Ascending aorta (tissue), 2 donors: ENCODE results near the gene NUDT11. TPM values are rescaled to one million over a fixed set of nuclear protein-coding genes. Genes with fewer than 3 reads are reported as not detected.
"Not testable (repeated sequence)": the region's sequence is repeated elsewhere in the genome, so short reads cannot be mapped to it uniquely, and the experiment has no call there.

Experiments used
- DNase-seq, 2 donors: peaks; one replicate each; pipeline ENCODE4 v3.0.0-alpha.2; 2019; ENCODE audit warnings: low spot score in 2 of 2
- H3K27ac ChIP-seq, 2 donors: fragments of 200-600 bp; sonication (generic); one replicate each; pipeline ENCODE4 v1.5.1; 2016 to 2017; ENCODE audit warnings: mild to moderate bottlenecking in 1 of 2
- H3K27me3 ChIP-seq: fragments of 200-600 bp; sonication (generic); one replicate; pipeline ENCODE4 v1.5.1; 2017
- H3K36me3 ChIP-seq, 2 donors: fragments of 200-600 bp; sonication (generic); one replicate each; pipeline ENCODE4 v1.5.1; 2016
- H3K4me1 ChIP-seq, 2 donors: fragments of 200-600 bp; sonication (generic); one replicate each; pipeline ENCODE4 v1.5.1; 2016 to 2017; ENCODE audit warnings: mild to moderate bottlenecking in 1 of 2
- H3K4me3 ChIP-seq, 2 donors: fragments of 200-600 bp; sonication (generic); one replicate each; pipeline ENCODE4 v1.5.1; 2016 to 2017; ENCODE audit warnings: mild to moderate bottlenecking in 1 of 2
- H3K9me3 ChIP-seq, 2 donors: fragments of 200-600 bp; sonication (generic); one replicate each; pipeline ENCODE4 v1.5.1; 2016
- CTCF ChIP-seq, 3 experiments: fragments of 200-600 bp in 2 of 3; fragments of 450-650 bp in 1 of 3; sonication (generic) in 2 of 3; IDR thresholded peaks; one replicate each; pipeline ENCODE4 v1.5.1; 2016 to 2019; ENCODE audit warnings: antibody characterized with exemption in 3 of 3, mild to moderate bottlenecking in 1 of 3, moderate library complexity in 1 of 3
- intact Hi-C: fragments of 100-400 bp; cut with DNase I; formaldehyde crosslinking; loops from one replicate; pipeline ENCODE4 v1.15.1; 2023
- total RNA-seq: library from RNA; depleted of rRNA; stranded (reverse); fragments of >200 nt; gene quantifications from one replicate; pipeline ENCODE4 v1.1.0, GENCODE V29; 2016

The NUDT11 gene
- total RNA-seq: 1.7 TPM

GRCh38 chrX:51496501-51497291 is at the start of gene NUDT11:
TSS of gene NUDT11 (minus strand) at chrX:51496592. CDS start at chrX:51496444, 148 bp downstream.
- peak within 1 kb of the TSS; percentile 66 to 70 for H3K4me3 ChIP-seq
- no peaks in the 10 kb centered on the region for H3K36me3 ChIP-seq
- H3K9me3 ChIP-seq: no peaks in the 10 kb centered on the region
- H3K4me1 ChIP-seq: no peaks in the 10 kb centered on the region
- H3K27me3 ChIP-seq: no peaks in the 10 kb centered on the region
- peak in 1 of 2 donors; percentile 75 for DNase-seq
- TF ChIP-seq CTCF (IDR thresholded peaks at IDR 0.05): no peak
- intact Hi-C loops: no loop called here
- no peak within 1 kb of the TSS for H3K27ac ChIP-seq

- Histone ChIP-seq H3K27me3 (no peaks in the 10 kb centered on the region), H3K36me3 (no peaks in the 10 kb centered on the region), H3K4me3 (no peak overlapping the region), H3K9me3 (no peaks in the 10 kb centered on the region), H3K4me1 (no peaks in the 10 kb centered on the region), H3K27ac (no peak overlapping the region)
- TF ChIP-seq CTCF (IDR thresholded peaks at IDR 0.05): no peak
- DNase-seq: no peak
- intact Hi-C loops: no loop called here
Measured at GRCh38 chrX:51520393-51520792, 24.0 kb upstream of the NUDT11 start.

- DNase-seq, H3K36me3 ChIP-seq, H3K4me3 ChIP-seq, H3K9me3 ChIP-seq, H3K27me3 ChIP-seq, H3K27ac ChIP-seq, intact Hi-C loops, H3K4me1 ChIP-seq: not testable (repeated sequence)
Measured at GRCh38 chrX:51519131-51519530, 22.7 kb upstream of the NUDT11 start.

- intact Hi-C loops: no loop called here
- Histone ChIP-seq H3K27ac (no peak overlapping the region), H3K27me3 (no peaks in the 10 kb centered on the region), H3K9me3 (no peaks in the 10 kb centered on the region), H3K4me3 (no peak overlapping the region), H3K36me3 (no peaks in the 10 kb centered on the region), H3K4me1 (no peaks in the 10 kb centered on the region)
- no peak for DNase-seq
- no peak for TF ChIP-seq CTCF (IDR thresholded peaks at IDR 0.05)
Measured at GRCh38 chrX:51507551-51507950, 11.2 kb upstream of the NUDT11 start.

- H3K4me3 ChIP-seq: peak overlapping the region; percentile 66 to 70
- H3K4me1 ChIP-seq, H3K36me3 ChIP-seq, H3K27ac ChIP-seq, intact Hi-C loops, DNase-seq, H3K27me3 ChIP-seq, H3K9me3 ChIP-seq: not testable (repeated sequence)
Measured at GRCh38 chrX:51495701-51496488, 497 bp downstream of the NUDT11 start.

DNA sequence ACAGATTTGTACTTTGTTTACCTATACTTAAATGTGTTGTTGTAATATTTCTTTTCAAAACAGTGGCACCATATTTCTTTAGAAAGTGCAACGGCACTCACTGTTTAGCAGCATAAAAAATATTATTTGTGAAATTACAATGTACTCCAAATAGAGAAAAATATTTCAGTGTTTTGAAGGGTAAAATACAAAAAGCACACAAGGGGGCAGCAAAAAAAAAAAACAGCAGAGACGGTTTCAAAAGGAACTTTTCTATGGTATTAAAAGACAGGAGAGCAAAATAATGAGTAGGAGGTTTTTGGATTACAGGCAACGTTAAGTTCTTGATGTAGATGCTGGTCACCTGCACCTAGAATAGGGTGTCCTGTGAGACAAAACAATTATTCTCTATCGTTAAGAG is 2.0 kb downstream of the NUDT11 start:
- no peaks in the 10 kb centered on the region for H3K36me3 ChIP-seq
- no peak for DNase-seq
- H3K9me3 ChIP-seq: no peaks in the 10 kb centered on the region
- H3K27ac ChIP-seq: no peak overlapping the region
- intact Hi-C loops: no loop called here
- no peaks in the 10 kb centered on the region for H3K4me1 ChIP-seq
- H3K4me3 ChIP-seq: no peak overlapping the region
- H3K27me3 ChIP-seq: no peaks in the 10 kb centered on the region
- no peak for TF ChIP-seq CTCF (IDR thresholded peaks at IDR 0.05)
